ENCODE data around the gene RBM4.

Gene RBM4

GRCh38 chr11:66653123-66653522 is 14.6 kb downstream of the RBM4 start:
- DNase-seq (ENCODE audit: low spot score) = no peak

DNA sequence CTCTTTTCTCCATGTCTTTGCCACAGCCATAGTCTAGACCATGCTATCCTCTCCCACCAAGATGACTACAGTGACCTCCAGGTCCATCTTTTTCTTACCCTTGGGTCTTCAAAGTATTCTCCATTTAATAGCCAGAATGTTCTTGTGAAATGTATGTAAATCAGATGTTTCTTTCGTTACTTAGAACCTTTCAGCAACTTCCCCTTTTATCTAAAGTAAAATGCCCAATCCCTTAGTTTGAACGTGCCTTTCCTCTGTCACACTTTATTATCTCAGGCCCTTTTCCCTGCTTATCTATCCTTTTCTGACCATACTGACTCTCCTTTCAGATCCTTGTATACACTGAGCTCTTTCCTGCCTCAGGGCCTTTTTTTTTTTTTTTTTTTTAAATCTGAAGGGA is 21.3 kb downstream of the RBM4 start:
- DNase-seq (ENCODE audit: low spot score) = no peak

GRCh38 chr11:66663741-66664296 is 25.3 kb downstream of the RBM4 start:
- DNase-seq (ENCODE audit: low spot score) = no peak

DNA sequence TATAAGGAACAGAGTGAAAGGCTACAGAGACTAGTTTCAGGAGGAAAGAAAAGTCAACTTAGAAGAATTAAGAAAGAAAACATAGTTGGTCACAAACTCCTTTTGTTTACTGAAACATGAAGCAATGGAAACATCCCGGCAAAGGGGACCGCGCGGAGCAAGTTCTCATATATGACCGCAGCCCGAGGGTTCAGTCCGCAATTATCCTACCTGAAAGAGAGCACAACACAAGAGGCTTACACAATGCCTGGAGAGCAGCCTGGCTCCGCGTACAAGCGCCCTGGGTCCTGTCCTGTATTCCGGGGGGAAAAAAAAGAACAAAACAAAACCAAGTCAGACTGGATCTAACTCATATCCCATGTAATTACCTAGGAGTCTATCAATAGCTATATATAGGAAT is 26.9 kb downstream of the RBM4 start:
- DNase-seq (ENCODE audit: low spot score) = no peak

- DNase-seq (ENCODE audit: low spot score) = no peak
These were observed 32.3 kb downstream of the RBM4 start for GRCh38 chr11:66670816-66671215.

- no peak for DNase-seq (ENCODE audit: low spot score)
These were observed 36.6 kb downstream of the RBM4 start for GRCh38 chr11:66674964-66675602.

DNA sequence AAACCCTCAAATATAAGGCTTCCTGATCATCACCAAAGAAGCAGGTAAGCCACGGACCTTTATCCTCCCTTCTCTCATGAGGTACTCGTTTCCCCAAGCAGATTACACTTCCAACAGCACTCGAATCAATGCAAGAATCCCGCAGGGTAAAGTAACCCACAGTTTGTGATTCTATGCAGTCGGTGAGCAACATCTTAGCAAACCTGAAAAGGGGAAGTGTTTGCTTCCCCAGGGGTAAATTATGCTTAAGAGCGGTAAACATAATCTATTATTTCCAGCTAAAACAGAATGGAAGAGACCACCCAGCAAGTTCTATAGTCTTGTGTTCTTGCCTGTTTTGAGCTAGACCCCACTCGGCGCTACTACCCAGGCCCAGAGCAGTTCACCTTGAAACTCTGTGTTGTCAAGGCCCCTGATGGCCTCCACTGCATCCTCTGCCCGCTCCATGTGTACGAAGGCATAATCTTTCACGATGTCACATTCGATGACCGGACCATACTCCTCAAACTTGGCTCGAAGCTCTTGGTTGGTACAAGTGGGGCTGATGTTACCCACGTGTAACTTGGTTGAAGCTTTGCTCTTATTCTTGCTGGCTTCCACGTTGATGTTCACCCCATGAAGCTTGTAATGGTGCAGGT is 37.9 kb downstream of the RBM4 start:
- no peak for DNase-seq (ENCODE audit: low spot score)

- DNase-seq (ENCODE audit: low spot score) = no peak
These were observed 38.6 kb downstream of the RBM4 start for GRCh38 chr11:66676931-66677598.

- DNase-seq (ENCODE audit: low spot score) = peak; percentile 91
These were observed 39.3 kb downstream of the RBM4 start, which contains the start of gene RBM4B for GRCh38 chr11:66677599-66678375. Gene RBM4B (minus strand): TSS chr11:66677887. CDS start chr11:66677079, 808 bp downstream.

- no peak for DNase-seq (ENCODE audit: low spot score)
These were observed 42.6 kb downstream of the RBM4 start for GRCh38 chr11:66680966-66681645.

DNA sequence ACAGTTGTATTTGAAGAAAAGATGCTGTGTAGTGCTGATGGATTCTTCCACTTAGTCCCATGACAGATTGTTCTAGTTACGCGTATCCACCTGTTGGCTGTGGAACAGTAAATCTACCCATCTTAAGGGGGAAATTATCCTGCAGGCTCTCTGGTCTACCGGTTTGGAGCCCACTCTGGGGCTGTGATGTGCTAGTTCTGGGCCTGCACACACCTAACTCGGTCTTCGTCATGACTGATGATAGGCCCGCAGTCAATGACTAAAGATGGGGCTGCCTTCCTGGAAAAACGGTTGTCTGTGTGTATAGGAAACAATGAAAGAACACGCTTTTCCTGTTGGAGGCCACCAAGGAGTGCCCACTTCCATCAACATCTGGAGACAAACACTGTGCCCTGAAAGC is 45.4 kb downstream of the RBM4 start:
- no peak for DNase-seq (ENCODE audit: low spot score)

GRCh38 chr11:66684635-66685034 is 46.1 kb downstream of the RBM4 start:
- DNase-seq (ENCODE audit: low spot score) = no peak

DNA sequence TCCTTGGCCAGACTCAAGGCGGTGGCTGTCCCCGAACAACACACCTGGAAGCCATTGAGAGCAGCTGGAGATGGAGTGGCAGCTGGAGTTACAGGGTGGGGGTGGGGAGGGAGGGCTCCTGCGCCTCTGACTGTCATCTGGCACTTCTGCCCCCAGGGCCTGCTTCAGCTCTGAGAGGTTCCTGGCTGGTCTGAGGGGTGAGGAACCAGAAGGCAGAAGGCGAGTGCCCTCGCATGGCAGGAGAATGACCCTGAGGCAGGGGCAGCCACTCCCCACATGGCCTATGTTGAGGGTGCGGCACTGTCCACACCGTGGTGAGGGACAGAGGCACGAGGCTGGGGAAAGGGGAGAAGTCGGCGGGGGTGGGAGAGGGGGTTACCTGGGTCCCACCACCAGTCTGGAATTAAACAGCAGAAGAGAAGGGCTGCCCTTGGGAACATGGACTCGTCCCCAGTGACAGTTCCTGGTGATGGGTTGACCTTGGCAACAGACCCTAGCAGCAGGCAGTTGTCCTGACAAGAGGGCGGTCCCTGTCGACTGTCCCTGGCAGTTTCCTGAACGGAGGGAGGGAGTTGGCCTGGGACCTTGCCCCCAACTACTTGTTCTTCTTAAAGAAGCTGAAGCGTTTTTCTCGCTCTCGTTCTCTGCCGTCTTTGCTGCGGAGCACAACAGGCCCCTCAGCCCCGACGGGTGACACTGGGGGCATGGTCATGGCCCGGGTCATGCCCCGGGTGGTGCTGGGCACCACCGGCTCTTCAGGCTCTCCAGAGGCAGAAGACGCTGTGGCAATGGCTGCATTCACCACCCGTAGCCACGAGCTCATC is 47.0 kb downstream of the RBM4 start:
- DNase-seq (ENCODE audit: low spot score) = no peak

DNA sequence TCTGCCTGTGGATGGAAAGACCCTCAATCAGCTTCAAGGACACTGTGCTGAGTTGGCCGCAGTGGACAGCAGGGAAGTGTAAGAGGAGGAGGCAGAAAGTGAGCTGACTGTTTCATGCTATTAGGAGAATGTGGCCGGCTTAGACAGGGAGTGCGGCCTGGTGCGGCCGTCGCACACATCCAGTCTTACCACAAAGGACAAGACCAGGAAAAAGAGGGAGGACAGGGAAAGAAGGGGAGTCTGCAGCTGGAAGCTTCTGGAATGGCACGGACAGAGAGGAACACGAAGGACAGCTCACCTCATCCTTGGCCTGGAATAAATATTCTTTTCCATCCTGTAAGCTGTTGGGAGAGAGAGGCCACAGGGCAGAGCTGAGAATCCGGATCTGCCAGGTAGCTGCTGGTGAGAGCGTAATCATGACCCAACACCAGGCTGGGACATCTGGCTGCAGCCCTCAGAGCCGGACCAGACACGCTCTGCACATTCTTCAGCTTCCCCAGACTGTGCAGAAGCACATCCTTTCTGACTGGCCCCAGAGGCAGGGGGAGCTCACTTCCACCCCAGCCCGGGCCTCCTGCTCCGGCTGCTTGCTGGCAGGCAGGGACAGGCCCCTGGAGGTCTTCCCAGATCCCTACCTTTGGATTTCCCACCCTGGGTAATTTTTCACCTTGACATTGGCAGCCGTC is 47.7 kb downstream of the RBM4 start:
- DNase-seq (ENCODE audit: low spot score) = no peak

- no peak for DNase-seq (ENCODE audit: low spot score)
These were observed 48.6 kb downstream of the RBM4 start for GRCh38 chr11:66686801-66687750.

- DNase-seq (ENCODE audit: low spot score) = no peak
These were observed 49.4 kb downstream of the RBM4 start for GRCh38 chr11:66687831-66688281.

- no peak for DNase-seq (ENCODE audit: low spot score)
These were observed 50.3 kb downstream of the RBM4 start for GRCh38 chr11:66688561-66689534.

Measured in SW480 (cell line).